Activated naive CD4-positive, alpha-beta T cell treated with anti-CD3 and anti-CD28 coated beads for 36 hours (primary cell): Measurements from ENCODE around the gene DAPK1. TPM values are rescaled to one million over a fixed set of nuclear protein-coding genes. Genes with fewer than 3 reads are reported as not detected.

ENCODE experiments used
- CTCF ChIA-PET: fragments of 350-600 bp; sonication (Branson Sonifier 250); formaldehyde crosslinking; loops from one replicate; lab custom pipeline; 2021; ENCODE audit warnings: antibody characterized with exemption; lab: Charles Lee
- DNase-seq: peaks from one replicate; pipeline ENCODE4 v3.0.0-alpha.2; 2020
- H3K27ac Mint-ChIP-seq: one replicate; pipeline ENCODE4 v1.8.0; 2021; ENCODE audit warnings: mild to moderate bottlenecking, mixed read lengths
- H3K27me3 Mint-ChIP-seq: one replicate; pipeline ENCODE4 v1.8.0; 2021; ENCODE audit warnings: low read depth, mixed read lengths
- H3K36me3 Mint-ChIP-seq: one replicate; pipeline ENCODE4 v1.8.0; 2021; ENCODE audit warnings: low read depth, mixed read lengths
- H3K4me1 Mint-ChIP-seq: one replicate; pipeline ENCODE4 v1.8.0; 2021; ENCODE audit warnings: low read depth, mixed read lengths
- H3K4me3 Mint-ChIP-seq: one replicate; pipeline ENCODE4 v1.8.0; 2021; ENCODE audit warnings: mild to moderate bottlenecking, moderate library complexity, mixed read lengths
- H3K9me3 Mint-ChIP-seq: one replicate; pipeline ENCODE4 v1.8.0; 2021; ENCODE audit warnings: mixed read lengths
- intact Hi-C: fragments of 100-400 bp; cut with micrococcal nuclease; formaldehyde crosslinking; loops from one replicate; pipeline ENCODE4 v1.15.1; 2023
- total RNA-seq, 2 experiments: library from RNA; stranded (reverse); gene quantifications; one replicate each; pipeline ENCODE4 v1.2.3, GENCODE V29; 2021

DAPK1 gene
- total RNA-seq, 2 experiments from 2014 or later, result 0.20 to 0.50 TPM

- Mint-ChIP-seq H3K27me3 (no peaks in the 10 kb centered on the region), H3K4me3 (no peak overlapping the region), H3K4me1 (peaks cover 3% of the 10 kb centered on the region), H3K27ac (no peak overlapping the region), H3K36me3 (no peaks in the 10 kb centered on the region), H3K9me3 (no peaks in the 10 kb centered on the region)
- DNase-seq, result no peak
- intact Hi-C loops, result no loop called here
- CTCF ChIA-PET, result interaction anchor here (0.8 to 2.3 kb wide), 6 partner anchors 10 to 901 kb away, joined by 3 to 8 read pairs (median 4); no protein-coding TSS in a partner anchor
These were observed 180.3 kb downstream of the DAPK1 start for GRCh38 chr9:87677776-87678587.

- Mint-ChIP-seq H3K36me3 (no peaks in the 10 kb centered on the region), H3K4me1 (peaks cover 6% of the 10 kb centered on the region), H3K9me3 (no peaks in the 10 kb centered on the region), H3K27me3 (no peaks in the 10 kb centered on the region), H3K4me3 (no peak overlapping the region), H3K27ac (no peak overlapping the region)
- intact Hi-C loops, result loop anchor here (1.0 kb wide), 1 partner anchor 134 kb away; no protein-coding TSS in a partner anchor
- CTCF ChIA-PET, result interaction anchor here (1.4 to 1.6 kb wide), 2 partner anchors 15 to 135 kb away, joined by 3 read pairs; no protein-coding TSS in a partner anchor
- peak; percentile 58 for DNase-seq
These were observed 181.1 kb downstream of the DAPK1 start for GRCh38 chr9:87678650-87679355.

GRCh38 chr9:87681271-87682061 lies 183.8 kb downstream of the DAPK1 start:
- H3K27ac Mint-ChIP-seq, result no peak overlapping the region
- H3K27me3 Mint-ChIP-seq, result no peaks in the 10 kb centered on the region
- DNase-seq, result no peak
- H3K4me1 Mint-ChIP-seq, result peaks cover 25% of the 10 kb centered on the region
- CTCF ChIA-PET, result interaction anchor here (0.6 to 3.0 kb wide), 2 partner anchors 111 to 130 kb away, joined by 3 to 10 read pairs; no protein-coding TSS in a partner anchor
- intact Hi-C loops, result loop anchor here (10.0 kb wide), 3 partner anchors 63 to 293 kb away; partner anchors contain the start of genes CDK20 and SPATA31E1
- H3K36me3 Mint-ChIP-seq, result no peaks in the 10 kb centered on the region
- H3K9me3 Mint-ChIP-seq, result no peaks in the 10 kb centered on the region
- H3K4me3 Mint-ChIP-seq, result no peak overlapping the region

GRCh38 chr9:87682085-87682484 lies 184.4 kb downstream of the DAPK1 start:
- H3K4me3 Mint-ChIP-seq, result no peak overlapping the region
- no peaks in the 10 kb centered on the region for H3K9me3 Mint-ChIP-seq
- no peaks in the 10 kb centered on the region for H3K27me3 Mint-ChIP-seq
- intact Hi-C loops, result loop anchor here (10.0 kb wide), 3 partner anchors 63 to 293 kb away; partner anchors contain the start of genes CDK20 and SPATA31E1
- no peaks in the 10 kb centered on the region for H3K36me3 Mint-ChIP-seq
- DNase-seq, result no peak
- H3K4me1 Mint-ChIP-seq, result peaks cover 27% of the 10 kb centered on the region
- no peak overlapping the region for H3K27ac Mint-ChIP-seq
- CTCF ChIA-PET, result interaction anchor here (3.0 kb wide), 1 partner anchor 130 kb away, joined by 10 read pairs; no protein-coding TSS in a partner anchor

- CTCF ChIA-PET, result no interaction called here
- intact Hi-C loops, result loop anchor here (10.0 kb wide), 3 partner anchors 62 to 292 kb away; partner anchors contain the start of genes CDK20 and SPATA31E1
These were observed 185.0 kb downstream of the DAPK1 start for GRCh38 chr9:87682618-87683017.

GRCh38 chr9:87683751-87684626 lies 186.3 kb downstream of the DAPK1 start:
- H3K36me3 Mint-ChIP-seq, result no peaks in the 10 kb centered on the region
- no peaks in the 10 kb centered on the region for H3K27me3 Mint-ChIP-seq
- peaks cover 24% of the 10 kb centered on the region for H3K4me1 Mint-ChIP-seq
- no peak overlapping the region for H3K27ac Mint-ChIP-seq
- DNase-seq, result no peak
- H3K9me3 Mint-ChIP-seq, result no peaks in the 10 kb centered on the region
- CTCF ChIA-PET, result interaction anchor here (0.6 to 1.0 kb wide), 2 partner anchors 41 to 266 kb away, joined by 3 read pairs; no protein-coding TSS in a partner anchor
- intact Hi-C loops, result loop anchor here (2.0 to 10.0 kb wide), 4 partner anchors 61 to 357 kb away; partner anchors contain the start of genes CDK20 and SPATA31E1
- H3K4me3 Mint-ChIP-seq, result no peak overlapping the region

More at GRCh38 chr9:87682618-87683017, 185.0 kb downstream of the DAPK1 start:
- Mint-ChIP-seq H3K36me3 (no peaks in the 10 kb centered on the region), H3K9me3 (no peaks in the 10 kb centered on the region), H3K4me1 (peaks cover 27% of the 10 kb centered on the region), H3K4me3 (no peak overlapping the region), H3K27me3 (no peaks in the 10 kb centered on the region), H3K27ac (no peak overlapping the region)
- no peak for DNase-seq

- Mint-ChIP-seq H3K9me3 (peaks cover 1% of the 10 kb centered on the region), H3K4me3 (no peak overlapping the region), H3K36me3 (no peaks in the 10 kb centered on the region), H3K27ac (no peak overlapping the region), H3K27me3 (no peaks in the 10 kb centered on the region), H3K4me1 (peaks cover 24% of the 10 kb centered on the region)
- peak; percentile 22 for DNase-seq
- intact Hi-C loops, result loop anchor here (2.0 to 10.0 kb wide), 4 partner anchors 60 to 356 kb away; partner anchors contain the start of genes CDK20 and SPATA31E1
- CTCF ChIA-PET, result interaction anchor here (0.6 to 1.0 kb wide), 4 partner anchors 41 to 1314 kb away, joined by 3 read pairs; no protein-coding TSS in a partner anchor
These were observed 187.1 kb downstream of the DAPK1 start for GRCh38 chr9:87684627-87685219.

GRCh38 chr9:87685441-87685840 lies 187.8 kb downstream of the DAPK1 start:
- no peaks in the 10 kb centered on the region for H3K36me3 Mint-ChIP-seq
- intact Hi-C loops, result loop anchor here (2.0 to 10.0 kb wide), 4 partner anchors 59 to 355 kb away; partner anchors contain the start of genes CDK20 and SPATA31E1
- DNase-seq, result no peak
- peaks cover 1% of the 10 kb centered on the region for H3K9me3 Mint-ChIP-seq
- no peak overlapping the region for H3K4me3 Mint-ChIP-seq
- no peak overlapping the region for H3K27ac Mint-ChIP-seq
- H3K4me1 Mint-ChIP-seq, result peaks cover 24% of the 10 kb centered on the region
- CTCF ChIA-PET, result interaction anchor here (0.6 to 1.0 kb wide), 3 partner anchors 128 to 1314 kb away, joined by 3 read pairs; no protein-coding TSS in a partner anchor
- no peaks in the 10 kb centered on the region for H3K27me3 Mint-ChIP-seq

- no peaks in the 10 kb centered on the region for H3K36me3 Mint-ChIP-seq
- H3K4me3 Mint-ChIP-seq, result no peak overlapping the region
- peaks cover 24% of the 10 kb centered on the region for H3K4me1 Mint-ChIP-seq
- no peak overlapping the region for H3K27ac Mint-ChIP-seq
- no peaks in the 10 kb centered on the region for H3K27me3 Mint-ChIP-seq
- intact Hi-C loops, result loop anchor here (2.0 to 10.0 kb wide), 4 partner anchors 59 to 355 kb away; partner anchors contain the start of genes CDK20 and SPATA31E1
- peaks cover 1% of the 10 kb centered on the region for H3K9me3 Mint-ChIP-seq
- DNase-seq, result no peak
- CTCF ChIA-PET, result interaction anchor here (0.9 to 1.0 kb wide), 2 partner anchors 127 to 175 kb away, joined by 3 read pairs; no protein-coding TSS in a partner anchor
These were observed 188.3 kb downstream of the DAPK1 start for GRCh38 chr9:87685871-87686519.
